Psoas muscle (tissue), 8 donors: ENCODE data around the gene STAG1. TPM values are rescaled to one million over a fixed set of nuclear protein-coding genes. Genes with fewer than 3 reads are reported as not detected.
"Not testable (repeated sequence)": the region's sequence is repeated elsewhere in the genome, so short reads cannot be mapped to it uniquely, and the experiment has no call there.

Source experiments
- ATAC-seq, 4 donors: fragments of 200-7000 bp; cut with Tn5 transposase; one replicate each; pipeline ENCODE4 v1.9.1; 2020; ENCODE audit warnings: moderate library complexity in 3 of 4, mild to moderate bottlenecking in 2 of 4
- DNase-seq, 2 donors: peaks; one replicate each; pipeline ENCODE4 v3.0.0-alpha.2; 2020
- H3K27ac ChIP-seq: fragments of 200-600 bp; one replicate; pipeline ENCODE4 v1.8.0; 2022
- H3K27me3 ChIP-seq, 3 donors: fragments of 200-600 bp in 1 of 3; one replicate each; pipeline versions ENCODE4 v1.6.1 to v1.8.0; 2013 to 2022; ENCODE audit warnings: low read length in 2 of 3, mild to moderate bottlenecking in 2 of 3, moderate library complexity in 1 of 3; ENCODE audit not compliant: insufficient read depth in 3 of 3
- H3K36me3 ChIP-seq, 2 donors: fragments of 200-600 bp in 1 of 2; one replicate each; pipeline versions ENCODE4 v1.6.1 to v1.8.0; 2013 to 2022; ENCODE audit warnings: low read depth in 1 of 2, mild to moderate bottlenecking in 1 of 2, moderate library complexity in 1 of 2; ENCODE audit not compliant: insufficient read depth in 1 of 2
- H3K4me1 ChIP-seq: fragments of 200-600 bp; one replicate; pipeline ENCODE4 v1.8.0; 2022
- H3K4me3 ChIP-seq: fragments of 200-600 bp; one replicate; pipeline ENCODE4 v1.8.0; 2022; ENCODE audit warnings: mild to moderate bottlenecking
- H3K9me3 ChIP-seq: fragments of 200-600 bp; one replicate; pipeline ENCODE4 v1.8.0; 2022
- CTCF ChIP-seq: fragments of 200-600 bp; IDR thresholded peaks from one replicate; pipeline ENCODE4 v1.8.0; 2022; ENCODE audit warnings: antibody characterized with exemption
- WGBS, 3 donors: extraction: QIAGEN DNeasy Blood & Tissue Kit; methylation state at CpG; one replicate each; pipeline versions ENCODE4 v1.1.6 to v1.1.7; 2013; 5-methylcytosine and 5-hydroxymethylcytosine counted together
- intact Hi-C, 2 donors: fragments of 100-400 bp; cut with DNase I; formaldehyde crosslinking; loops; one replicate each; pipeline versions ENCODE4 v1.11.0 to v1.14.2; 2022
- polyA plus RNA-seq, 3 donors: library from polyadenylated mRNA; stranded (reverse); fragments of 200-250 nt; gene quantifications; one replicate each; pipeline ENCODE4 v1.2.3, GENCODE V29; 2013
- total RNA-seq, 4 donors: library from RNA; stranded (reverse); fragmentation: NEBNext Ultra II Directional in 2 of 4; extraction: Animal tissue kit (Norgen Biotek cat#: 25700) in 2 of 4; gene quantifications; one replicate each; pipeline versions ENCODE4 v1.2.1 to v1.2.4, GENCODE V29; 2021 to 2023
- donor health status: healthy with polysubstance abuse.
- donor health status: DM: no; HTN: no; CAD: no; lungs with moderate emphysema.
- donor health status: Bipolar disorder and iron deficiency.
- donor health status: healthy.
- donor health status: DM: yes; HTN: yes; CAD: no.
- donor health status: DM: no; HTN: no; CAD: no.
- donor health status: DM: no; HTN: no; CAD: no.
- donor health status: DM: yes; HTN: yes; CAD: no.

Gene STAG1
- total and polyA plus RNA-seq, 7 donors = 8.8 to 27.7 (median 19.7) TPM

DNA sequence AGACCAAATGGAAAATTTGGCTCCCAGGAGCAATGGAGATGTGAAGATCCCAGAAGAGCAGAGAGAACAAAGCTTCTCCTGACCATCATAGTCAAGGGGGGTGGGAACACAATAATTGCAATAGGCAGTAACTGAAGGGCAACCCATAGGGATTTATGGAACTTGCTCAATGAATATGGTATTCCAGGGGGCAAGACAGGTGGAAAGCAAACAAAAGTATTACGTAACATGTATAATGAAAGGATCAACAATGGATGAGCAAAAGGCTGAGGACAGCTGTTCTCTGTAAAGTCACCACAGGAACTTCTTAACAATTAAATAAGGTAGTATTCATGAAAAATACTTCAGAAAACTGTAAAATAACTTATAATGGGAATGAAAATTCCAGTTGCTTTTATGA is 275.9 kb downstream of the STAG1 start:
- no peak for ATAC-seq
- Histone ChIP-seq H3K36me3 (peaks cover 3 to 44% of the 10 kb centered on the region in 2 donors), H3K27ac (no peak overlapping the region), H3K4me3 (no peak overlapping the region), H3K4me1 (no peaks in the 10 kb centered on the region), H3K9me3 (no peaks in the 10 kb centered on the region), H3K27me3 (no peaks in the 10 kb centered on the region)
- DNase-seq = no peak
- 97 to 100% (median 99%) methylated on average over 1 of the region's 1 CpG for WGBS, 3 donors
- no peak for TF ChIP-seq CTCF
- intact Hi-C loops = no loop called here

- H3K4me3 ChIP-seq, intact Hi-C loops, ATAC-seq, H3K9me3 ChIP-seq, H3K4me1 ChIP-seq, H3K27ac ChIP-seq, DNase-seq, H3K27me3 ChIP-seq: not testable (repeated sequence)
- 97 to 100% (median 98%) methylated on average over 3 of the region's 3 CpGs for WGBS, 3 donors
- peaks cover 3 to 44% of the 10 kb centered on the region in 2 donors for H3K36me3 ChIP-seq
Observed at GRCh38 chr3:136474876-136475275, 277.3 kb downstream of the STAG1 start.

- WGBS, 3 donors = 95 to 96% (median 95%) methylated on average over 3 of the region's 3 CpGs
- no peak for TF ChIP-seq CTCF
- no peak overlapping the region for H3K27ac ChIP-seq
- intact Hi-C loops = no loop called here
- no peak for ATAC-seq
- H3K4me3 ChIP-seq = no peak overlapping the region
- no peaks in the 10 kb centered on the region for H3K4me1 ChIP-seq
- H3K9me3 ChIP-seq = peaks cover 4% of the 10 kb centered on the region
- H3K27me3 ChIP-seq = no peaks in the 10 kb centered on the region
- no peak for DNase-seq
- H3K36me3 ChIP-seq = peaks cover 3 to 44% of the 10 kb centered on the region in 2 donors
Observed at GRCh38 chr3:136473716-136474326, 278.4 kb downstream of the STAG1 start.

- H3K36me3 ChIP-seq = peaks cover 0 to 10% of the 10 kb centered on the region in 2 donors
- no peak for TF ChIP-seq CTCF
- H3K4me3 ChIP-seq = no peak overlapping the region
- H3K9me3 ChIP-seq = no peaks in the 10 kb centered on the region
- ATAC-seq (no peak), DNase-seq (no peak)
- H3K27ac ChIP-seq = no peak overlapping the region
- H3K4me1 ChIP-seq = no peaks in the 10 kb centered on the region
- H3K27me3 ChIP-seq = no peaks in the 10 kb centered on the region
- intact Hi-C loops = no loop called here
- WGBS, 3 donors = 88 to 94% (median 88%) methylated on average over 5 of the region's 5 CpGs
Observed at GRCh38 chr3:136465296-136465695, 286.9 kb downstream of the STAG1 start.

DNA sequence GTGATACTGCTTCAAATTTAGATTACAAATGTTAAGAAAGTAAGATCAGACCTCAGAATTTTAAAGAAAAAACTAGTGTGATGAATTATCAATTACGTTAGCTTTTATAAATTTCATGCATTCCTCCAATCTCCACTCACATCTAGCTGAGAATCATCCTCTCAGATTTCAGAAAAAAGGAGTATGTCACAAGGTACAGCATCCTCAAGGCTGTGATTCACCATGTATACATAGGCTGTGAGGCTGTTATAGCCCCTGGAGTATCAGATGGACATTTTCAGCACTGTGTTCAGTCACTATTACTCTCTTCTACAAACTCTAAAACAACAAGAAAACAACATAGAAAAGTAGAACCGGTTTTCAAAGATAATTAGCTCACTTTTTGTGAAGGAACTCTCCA is 287.7 kb downstream of the STAG1 start:
- Histone ChIP-seq H3K36me3 (peaks cover 0 to 10% of the 10 kb centered on the region in 2 donors), H3K27ac (no peak overlapping the region), H3K27me3 (no peaks in the 10 kb centered on the region), H3K9me3 (no peaks in the 10 kb centered on the region), H3K4me1 (no peaks in the 10 kb centered on the region), H3K4me3 (no peak overlapping the region)
- peak in 2 of 4 donors; percentile 43 to 48 for ATAC-seq
- TF ChIP-seq CTCF = no peak
- intact Hi-C loops = no loop called here
- WGBS, 3 donors = 68 to 81% (median 72%) methylated on average over 2 of the region's 2 CpGs
- no peak for DNase-seq
